HG02840 (cell line): ENCODE data around the gene SAYSD1.

Source experiments
- ATAC-seq: cut with Tn5 transposase; IDR thresholded peaks from one replicate; pipeline ENCODE4 v1.9.1; 2021; ENCODE audit warnings: mild to moderate bottlenecking, moderate library complexity, moderate number of reproducible peaks; ENCODE audit not compliant: unreplicated experiment, low FRiP score

Gene SAYSD1

DNA sequence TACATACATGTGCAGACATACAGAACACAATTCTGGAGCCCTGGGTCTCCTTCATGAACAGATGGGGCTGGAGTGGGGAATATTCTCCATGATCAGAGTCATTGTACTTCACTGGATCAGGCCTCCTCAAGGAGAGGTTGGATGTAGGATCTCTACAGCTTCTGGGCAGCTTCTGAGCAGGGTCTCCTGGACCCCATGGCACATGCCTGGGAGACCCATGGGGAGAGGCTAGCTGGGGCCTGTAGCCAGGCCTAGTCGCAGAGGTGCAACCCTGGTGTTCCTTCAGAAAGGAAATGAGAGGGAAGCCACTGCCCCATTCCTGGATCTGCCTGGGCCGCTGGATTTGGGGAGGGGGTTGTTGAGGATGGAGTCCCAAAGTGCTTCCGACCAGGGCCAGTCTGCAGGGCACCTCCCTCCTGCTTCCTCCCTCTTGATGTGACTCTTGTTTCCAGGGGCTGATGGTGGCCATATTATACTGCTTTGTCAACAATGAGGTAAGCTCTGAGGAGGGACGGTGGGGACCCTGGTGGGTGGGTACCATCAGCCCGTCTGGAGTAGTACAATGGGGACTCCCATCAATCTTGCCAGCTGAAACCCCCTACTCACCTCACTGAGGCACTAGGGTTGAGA lies 34.6 kb downstream of the SAYSD1 start:
- no peak for ATAC-seq

DNA sequence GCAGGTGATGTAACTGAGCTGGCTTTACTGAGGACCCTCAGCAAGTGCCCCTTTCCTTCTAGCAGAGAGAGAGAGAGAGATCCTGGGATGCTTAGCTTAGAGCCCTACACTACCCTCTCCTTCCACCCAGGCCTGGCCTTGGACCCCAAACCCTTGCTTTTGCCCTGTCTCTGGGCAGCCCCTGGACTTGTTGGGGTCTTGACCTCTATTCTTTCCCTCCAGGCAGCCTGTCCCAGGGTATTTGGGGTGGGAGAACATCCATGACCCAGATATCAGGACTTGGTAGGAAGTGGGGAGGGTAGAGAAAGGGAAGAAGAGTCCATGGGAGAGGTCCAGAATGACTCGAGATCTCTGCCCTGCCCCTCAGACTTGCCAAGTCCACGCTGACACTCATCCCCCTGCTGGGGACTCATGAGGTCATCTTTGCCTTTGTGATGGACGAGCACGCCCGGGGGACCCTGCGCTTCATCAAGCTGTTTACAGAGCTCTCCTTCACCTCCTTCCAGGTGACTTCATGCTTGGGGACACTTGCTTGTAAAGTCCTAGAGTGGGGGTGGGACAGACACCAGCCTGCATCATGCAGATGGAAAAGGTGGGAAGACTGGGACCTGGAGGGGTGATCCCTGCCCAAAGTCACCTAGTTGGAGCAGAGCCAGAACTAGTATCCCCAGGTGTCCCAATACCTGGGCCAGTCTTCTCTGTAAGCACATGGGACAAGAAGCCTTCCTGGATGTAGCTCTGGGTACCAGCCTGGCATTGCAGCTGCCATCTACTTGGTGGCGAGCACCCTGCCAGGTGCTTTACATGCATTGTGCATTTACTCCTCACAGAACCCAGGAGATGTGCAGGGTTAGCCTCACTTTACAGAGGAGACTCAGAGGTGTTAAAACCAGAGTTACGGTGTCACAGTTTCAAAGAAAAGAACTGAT lies 35.5 kb downstream of the SAYSD1 start:
- ATAC-seq: no peak

DNA sequence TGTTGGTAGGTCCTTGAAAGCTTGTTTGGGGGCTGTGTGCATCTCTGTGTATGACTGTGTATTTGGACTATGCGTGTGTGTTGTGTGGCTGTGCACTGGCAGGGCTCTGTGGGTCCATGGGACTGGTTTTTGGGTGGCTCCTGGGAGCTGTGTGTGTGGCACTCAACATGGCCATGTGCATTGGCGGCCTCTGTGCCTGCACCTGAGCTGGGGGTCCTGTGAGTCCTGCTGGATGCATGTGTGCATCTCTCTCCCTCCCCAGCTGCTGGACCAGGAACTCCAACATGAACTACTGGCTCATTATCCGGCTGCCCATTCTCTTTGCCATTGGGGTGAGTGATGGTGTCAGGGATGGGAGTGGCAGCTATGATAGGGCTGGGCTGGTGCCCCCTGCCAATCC lies 36.3 kb downstream of the SAYSD1 start:
- ATAC-seq: no peak

DNA sequence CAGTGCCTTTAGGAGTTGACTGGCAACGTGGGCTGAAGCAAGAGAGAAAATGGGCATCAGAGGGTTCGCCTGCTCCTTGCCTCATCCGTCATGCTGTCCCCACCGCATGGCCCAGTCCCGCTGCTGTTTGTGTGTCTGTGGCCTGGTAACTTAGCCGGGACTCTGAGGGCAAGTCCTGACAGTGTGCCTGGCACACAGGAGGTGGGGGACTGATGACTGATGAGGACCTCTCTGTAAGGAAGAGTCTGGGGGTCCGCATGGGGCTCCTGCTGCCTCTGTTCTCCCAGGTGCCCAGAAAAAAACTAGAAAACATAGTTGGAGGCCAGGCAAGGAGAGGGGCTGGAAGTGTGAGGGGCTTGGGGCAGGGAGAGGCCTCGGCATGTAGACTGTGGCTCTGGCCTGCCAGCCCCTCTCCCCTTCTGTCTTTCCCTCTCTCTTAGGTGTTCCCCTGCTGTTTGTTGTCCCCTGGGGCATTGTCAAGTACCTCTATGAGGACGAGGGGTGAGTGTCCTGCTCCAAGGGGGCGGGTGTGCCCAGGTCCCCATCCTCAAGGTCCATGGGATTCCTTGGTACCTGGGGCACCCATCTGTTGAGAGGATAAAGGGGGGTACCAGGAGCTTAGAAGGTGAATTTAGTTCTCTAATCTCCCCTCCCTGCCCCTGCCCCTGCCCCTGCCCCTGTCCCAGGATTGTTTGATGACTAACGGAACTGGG lies 36.9 kb downstream of the SAYSD1 start:
- ATAC-seq: no peak

DNA sequence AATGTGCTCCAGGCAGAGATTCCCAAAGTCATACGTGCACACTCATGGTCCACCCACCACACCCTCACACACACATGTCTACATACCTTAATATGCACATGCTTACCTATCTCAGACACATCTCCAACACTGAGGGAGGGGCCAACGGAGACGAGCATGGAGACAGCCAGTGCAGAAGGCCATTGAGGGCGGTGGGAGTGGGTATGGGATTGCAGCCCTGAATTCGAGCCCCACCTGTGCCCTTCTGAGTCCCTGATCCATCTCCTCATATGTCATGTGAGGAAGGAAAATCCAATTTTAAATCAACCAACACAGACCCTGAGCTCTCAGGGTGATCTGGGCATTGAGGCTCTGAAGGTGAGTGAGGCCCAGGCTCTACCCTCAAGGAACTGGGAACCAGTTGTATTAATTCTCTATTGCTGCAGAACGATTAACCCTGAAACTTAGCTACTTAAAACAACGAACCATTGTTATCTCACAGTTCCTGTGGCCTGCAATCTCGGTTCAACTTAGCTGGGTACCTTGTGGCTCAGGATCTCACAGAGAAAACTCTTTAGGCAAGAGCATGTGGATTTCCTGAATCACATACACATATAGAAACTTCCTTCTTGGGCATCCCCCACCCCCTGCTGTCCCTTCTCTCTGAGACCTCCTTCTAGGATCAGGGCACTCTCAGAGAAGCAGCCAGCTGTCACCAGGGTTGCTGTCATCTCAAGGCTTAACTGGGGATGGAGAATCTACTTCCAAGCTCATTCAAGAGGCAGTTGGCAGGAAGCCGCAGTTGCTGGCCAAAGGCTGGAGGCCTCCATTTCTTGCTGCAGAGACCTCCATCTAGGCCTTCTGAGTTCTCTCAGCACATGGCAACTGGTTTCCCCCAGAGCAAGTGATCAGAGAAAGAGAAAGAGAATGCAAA lies 38.1 kb downstream of the SAYSD1 start:
- no peak for ATAC-seq

DNA sequence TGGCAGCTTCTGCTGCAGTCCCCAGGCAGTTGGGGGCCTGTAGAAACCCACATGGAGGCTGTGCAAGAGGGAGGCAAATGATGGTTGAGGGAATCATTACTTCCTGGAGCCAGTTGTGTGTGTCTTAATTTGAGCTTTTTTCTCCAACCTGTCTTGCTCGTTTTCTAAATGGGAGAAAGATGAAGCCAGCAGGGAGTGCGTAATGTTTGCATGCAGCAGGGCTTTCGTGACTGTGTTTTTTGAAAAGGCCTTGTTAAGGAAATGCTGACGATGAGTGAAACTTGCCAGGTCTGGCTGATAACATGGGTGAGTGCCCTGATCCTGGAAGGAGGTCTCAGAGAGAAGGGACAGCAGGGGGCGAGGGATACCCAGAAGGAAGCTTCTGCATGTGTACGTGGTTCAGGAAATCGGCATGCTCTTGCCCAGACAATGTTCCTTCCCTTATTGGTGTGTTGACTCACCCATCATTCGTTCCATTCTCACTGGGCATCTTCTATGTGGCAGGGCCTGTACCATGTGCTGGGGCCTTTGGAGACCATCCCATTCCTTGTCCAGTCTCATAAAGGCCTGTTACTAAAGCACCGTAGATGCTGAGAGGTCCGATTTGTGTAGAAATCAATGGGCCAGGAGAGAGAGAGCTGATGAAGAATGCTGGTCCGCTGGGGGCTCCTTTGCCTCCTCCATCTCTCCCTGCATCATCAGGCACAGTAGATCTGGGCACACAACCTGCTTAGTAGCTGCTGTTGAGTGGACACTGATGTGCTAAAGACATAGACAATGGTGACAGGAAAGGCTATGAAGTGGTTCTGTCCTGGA lies 39.0 kb downstream of the SAYSD1 start:
- ATAC-seq: no peak

DNA sequence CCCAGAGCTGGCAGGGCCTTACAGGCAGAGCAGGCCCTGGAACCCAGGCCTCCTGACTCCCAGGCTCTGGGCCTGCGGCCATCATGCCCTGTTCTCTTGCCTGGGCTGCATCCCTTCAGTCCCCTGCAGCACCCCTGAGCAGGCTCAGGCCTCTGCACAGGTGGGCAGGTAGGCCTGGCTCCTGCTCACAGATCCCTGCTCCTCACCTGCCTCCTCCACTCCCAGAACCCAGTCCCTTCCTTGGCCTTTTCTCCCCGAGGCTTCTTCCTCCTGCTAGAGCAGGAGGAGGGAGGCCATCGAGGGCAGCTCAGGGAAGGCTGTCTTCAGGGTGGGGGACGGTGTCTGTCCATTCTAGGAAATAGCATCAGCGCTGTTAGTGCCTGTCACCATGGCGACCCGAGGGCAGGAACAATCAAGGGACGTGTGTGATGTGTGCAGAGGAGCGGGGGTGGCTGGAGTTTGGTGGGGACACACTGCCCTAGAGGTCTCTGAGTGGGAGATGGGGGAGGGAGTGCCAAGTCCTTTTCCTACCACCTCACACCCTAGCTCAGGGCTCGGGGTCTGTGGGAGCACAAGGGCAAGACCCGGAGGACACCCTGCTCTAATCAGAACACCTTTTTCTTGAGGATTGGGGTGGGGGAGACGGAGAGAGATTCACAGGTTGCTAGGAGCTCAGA lies 39.8 kb downstream of the SAYSD1 start:
- no peak for ATAC-seq

DNA sequence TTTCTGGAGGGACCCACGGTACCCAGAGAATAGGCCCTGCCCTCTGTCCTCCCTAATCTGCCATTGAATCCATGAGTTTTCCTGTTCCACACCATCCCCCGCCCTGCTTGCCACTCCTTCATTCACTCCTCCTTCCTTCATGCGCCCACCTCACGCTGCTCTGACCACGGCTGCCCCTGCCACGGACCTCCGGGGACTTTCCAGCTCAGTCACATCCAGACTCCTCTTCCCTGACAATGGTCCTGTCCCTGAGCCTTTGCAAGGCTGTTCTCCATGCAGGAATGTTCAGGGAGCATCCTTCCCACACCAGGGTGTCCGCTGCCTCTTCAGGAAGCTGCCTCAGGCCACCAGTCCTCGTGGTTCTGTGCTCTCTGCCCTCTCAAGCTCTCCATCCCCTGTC lies 40.5 kb downstream of the SAYSD1 start:
- no peak for ATAC-seq

DNA sequence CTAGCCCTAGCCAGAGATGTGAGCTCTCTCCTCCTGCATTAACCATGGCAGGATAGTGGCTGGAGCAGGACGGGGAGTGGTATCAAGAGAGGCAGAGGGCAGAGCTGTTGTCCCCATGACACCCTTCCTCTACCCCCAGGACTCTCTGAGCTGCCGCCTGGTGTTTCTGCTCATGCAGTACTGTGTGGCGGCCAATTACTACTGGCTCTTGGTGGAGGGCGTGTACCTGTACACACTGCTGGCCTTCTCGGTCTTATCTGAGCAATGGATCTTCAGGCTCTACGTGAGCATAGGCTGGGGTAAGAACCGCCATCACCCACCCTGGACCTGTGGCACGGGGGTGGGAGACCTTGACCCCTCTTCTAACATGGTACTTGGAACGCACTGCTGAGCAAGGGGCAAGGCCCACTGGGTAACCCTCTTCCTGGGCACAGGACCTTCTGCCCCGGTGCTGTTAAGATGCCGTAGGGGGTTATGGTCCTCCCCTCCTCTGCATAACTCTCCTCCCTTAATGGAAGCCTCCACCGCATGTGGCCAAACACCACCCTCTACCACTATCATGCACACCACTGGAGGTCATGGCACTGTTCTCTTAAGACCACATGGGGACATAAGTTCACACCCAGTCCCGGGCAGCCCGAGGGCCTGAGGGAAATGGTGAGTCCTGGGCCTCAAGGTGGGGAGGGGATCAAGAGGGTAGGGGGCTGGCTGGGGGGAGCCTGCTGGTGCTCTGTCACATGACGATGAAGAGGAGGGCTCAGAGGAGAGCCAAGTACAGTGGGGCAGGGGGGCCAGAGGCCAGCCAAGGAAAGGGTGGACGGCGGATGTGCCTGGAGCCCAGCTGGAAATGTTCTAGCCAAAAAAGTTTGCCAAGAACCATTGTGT lies 41.3 kb downstream of the SAYSD1 start:
- no peak for ATAC-seq

DNA sequence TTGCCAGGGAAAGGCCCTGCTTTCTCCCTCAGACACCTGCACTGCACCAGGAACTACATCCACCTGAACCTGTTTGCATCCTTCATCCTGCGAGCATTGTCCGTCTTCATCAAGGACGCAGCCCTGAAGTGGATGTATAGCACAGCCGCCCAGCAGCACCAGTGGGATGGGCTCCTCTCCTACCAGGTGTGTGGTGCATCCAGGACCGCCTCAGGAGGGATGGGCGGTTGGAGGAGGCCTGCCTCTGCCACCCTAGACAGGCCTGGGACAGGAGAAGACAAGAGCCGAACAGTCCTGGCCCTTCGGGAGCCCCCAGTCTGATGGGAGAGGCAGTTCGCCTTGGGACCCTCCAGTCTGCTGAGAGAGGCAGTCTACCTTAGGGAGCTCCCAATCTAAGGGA lies 42.2 kb downstream of the SAYSD1 start:
- no peak for ATAC-seq

DNA sequence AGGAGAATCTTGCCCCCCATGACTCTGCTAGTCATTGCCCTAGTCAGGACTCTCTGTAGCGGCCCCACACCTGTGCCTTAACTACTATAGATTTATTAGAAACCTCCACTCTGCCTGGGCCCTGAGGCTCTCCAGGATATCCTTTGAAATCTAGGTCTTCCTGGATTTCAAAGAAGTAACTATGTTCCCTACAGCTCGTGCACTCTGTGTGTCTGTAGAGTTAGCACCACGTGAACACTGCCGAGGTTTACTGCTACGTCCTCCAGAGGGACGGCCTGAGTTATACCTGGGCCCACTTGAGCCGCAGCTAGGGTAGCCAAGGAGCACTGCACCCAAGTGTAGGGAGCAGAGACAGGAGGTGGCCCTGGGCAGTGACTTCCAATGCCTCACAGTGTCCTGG lies 46.6 kb downstream of the SAYSD1 start:
- ATAC-seq: no peak

DNA sequence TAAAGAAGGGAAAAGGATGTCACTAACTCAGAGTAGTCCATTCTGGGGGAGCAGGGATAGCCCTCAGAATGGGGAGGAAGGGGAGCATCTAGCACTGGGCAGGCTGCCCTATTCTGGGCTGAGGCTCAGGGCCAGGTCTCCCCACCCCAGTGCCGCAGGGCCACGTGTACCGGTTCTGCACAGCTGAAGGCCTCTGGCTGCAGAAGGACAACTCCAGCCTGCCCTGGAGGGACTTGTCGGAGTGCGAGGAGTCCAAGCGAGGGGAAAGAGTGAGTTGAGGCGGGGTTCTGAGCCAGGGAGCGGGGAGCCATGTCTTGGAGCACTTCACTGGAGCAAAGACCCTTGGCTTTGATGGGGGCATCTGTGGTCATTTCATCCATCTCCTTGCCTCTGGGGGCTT lies 49.4 kb downstream of the SAYSD1 start:
- ATAC-seq: no peak

DNA sequence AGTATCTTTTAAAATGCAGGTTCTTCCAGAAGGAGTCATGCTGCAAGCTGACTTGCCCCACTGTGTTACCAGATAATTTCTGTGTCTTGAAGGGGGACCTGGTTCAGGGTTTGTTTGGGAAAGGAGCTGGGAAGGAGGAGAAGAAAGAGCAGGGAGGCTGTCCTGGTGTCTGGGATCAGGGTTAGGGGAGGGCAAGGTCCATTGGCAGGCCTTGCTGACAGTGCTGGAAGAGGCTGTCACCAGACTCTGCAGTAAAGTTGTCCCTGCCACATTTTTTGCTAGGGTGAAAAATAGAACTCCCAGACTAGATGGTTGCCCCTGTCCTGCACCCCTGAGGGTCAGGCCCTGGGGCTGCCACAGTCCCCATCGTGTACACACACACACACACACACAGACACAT lies 51.5 kb downstream of the SAYSD1 start:
- no peak for ATAC-seq

DNA sequence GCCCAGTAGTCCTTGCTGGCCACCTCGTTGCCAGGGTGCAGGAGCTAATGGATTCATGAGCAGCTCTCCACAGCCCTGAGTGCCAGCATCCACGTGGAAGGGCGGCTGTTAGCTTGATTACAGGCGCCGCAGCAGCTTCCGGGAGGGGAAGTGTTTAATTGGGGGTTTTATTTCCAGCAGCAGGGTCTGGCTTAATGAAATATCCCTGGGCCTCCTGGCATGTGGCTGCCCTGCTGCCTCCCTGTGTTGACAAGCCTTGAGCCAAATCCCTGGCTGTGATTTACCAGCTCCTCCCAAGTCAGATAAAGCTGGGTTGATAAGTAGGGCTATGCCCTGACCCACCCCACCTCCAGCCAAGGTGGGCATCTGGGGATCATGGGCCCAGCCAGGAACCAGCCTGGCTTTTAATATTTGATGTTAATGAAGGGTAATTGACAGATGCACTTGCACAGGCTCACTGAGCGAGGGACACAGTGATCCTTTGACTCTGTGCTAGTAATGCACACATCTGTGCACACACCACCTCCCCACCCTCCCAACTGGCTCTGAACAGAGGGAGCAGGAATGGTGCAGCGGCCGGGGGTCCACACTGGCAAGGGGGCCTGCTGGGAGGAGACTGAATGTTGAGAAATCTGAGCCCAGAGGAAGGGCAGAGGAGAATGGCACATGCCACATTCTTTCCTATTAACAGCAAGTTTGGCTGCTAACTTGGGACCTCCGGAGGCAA lies 52.8 kb downstream of the SAYSD1 start:
- ATAC-seq: no peak

DNA sequence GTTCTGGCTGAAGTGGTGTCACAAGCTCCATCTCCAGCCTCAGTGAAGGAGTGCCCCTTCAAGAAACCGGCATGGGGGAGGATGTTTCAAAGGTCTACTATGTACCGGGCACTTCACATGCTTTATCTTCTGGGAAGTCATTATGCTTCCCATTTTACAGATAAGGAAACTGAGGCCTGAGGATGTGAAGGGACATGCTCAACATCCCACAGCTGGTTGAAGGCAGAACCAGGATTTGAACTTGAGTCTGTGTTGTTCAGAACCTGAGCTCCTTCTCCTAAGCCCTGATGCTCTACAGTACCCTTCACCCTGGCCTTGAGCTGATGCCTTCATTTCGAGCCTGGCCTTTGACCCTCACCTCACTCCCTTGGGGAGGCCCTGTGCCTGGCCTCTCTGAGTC lies 53.4 kb downstream of the SAYSD1 start:
- ATAC-seq: no peak

DNA sequence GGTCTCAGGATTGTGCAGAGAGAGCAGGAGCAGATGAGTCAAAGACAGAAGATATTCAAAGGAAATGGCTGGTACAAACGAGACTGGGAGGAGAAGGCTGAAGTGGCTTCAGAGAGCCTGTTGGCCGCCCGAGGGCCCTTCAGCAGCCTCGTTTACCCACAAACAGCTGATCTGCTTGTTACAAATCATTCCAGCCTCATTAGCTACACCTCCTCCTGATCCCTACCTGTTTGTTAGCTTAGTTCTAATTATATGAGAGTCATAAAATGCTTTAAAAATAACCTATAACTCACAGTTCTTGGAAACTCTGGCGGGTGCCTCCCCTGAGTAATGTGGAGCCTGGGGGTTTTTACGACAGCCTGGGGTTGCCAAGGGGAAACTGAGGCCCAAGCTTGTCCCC lies 53.8 kb downstream of the SAYSD1 start:
- ATAC-seq: no peak

DNA sequence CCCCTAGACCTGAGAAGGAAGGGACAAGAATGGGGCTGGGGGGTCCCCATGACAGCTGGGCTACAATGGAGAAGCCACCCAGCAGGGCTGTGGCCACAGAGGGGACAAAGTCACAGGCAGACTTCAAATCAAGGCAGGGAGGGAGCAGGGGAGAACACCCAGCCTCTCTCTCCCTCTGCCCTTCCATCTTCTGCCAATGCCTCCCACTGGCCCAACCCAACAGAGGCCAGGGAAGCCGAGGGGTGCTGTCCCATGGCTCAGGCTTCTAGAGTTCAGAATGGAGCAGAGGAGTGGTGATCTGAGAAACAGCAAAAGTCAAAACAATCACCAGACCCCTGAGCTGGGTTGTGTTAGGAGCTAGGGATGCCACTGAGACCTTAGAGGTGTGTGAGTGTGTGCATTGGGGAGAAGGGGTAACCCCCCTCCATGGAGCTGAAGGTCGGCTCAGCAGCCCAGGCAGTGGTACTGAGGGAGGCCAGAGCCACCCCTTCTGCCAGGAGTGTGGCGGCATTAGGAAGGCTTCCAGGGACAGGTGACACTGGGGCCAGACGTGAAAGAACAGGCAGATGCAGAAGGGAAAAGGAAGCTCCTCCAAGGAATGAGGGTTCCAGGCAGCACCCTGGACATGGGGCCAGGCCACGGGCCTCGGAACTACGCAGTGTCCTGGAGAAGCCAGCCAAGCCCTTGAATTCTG lies 54.4 kb downstream of the SAYSD1 start:
- no peak for ATAC-seq
